DND-41 (cell line): ENCODE measurements around the gene TUBB2A.

Experiments used
- CTCF ChIP-seq: IDR thresholded peaks from 2 replicates; pipeline ENCODE4 v1.5.1; 2012; ENCODE audit warnings: borderline replicate concordance, low read length, moderate library complexity, mild to moderate bottlenecking; ENCODE audit not compliant: poor library complexity, severe bottlenecking; ENCODE audit errors: extremely low read depth
- EZH2 ChIP-seq: IDR thresholded peaks from 3 replicates; pipeline ENCODE4 v1.6.1; 2012; ENCODE audit warnings: borderline replicate concordance, low read depth, mild to moderate bottlenecking, moderate library complexity, low read length, inconsistent platforms; ENCODE audit not compliant: severe bottlenecking

DNA sequence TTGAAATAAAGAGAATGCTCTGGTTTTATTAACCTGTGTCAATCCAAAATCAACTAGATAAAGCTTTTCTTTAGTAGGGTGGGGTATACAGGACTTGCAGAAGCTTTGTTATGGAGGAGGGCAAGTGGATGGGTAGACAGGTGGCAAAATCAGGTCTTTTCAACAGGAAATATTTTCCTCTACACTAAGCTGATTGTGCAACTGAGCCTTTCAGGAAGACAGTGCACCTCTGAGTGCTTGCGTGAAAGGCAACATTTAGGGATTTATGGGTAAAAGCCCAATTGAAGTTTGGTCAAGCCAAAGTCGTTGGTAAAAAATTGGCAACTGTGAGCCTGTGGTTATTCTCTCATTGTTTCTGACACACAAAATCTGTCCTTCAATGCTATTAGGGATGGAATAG is 23.8 kb upstream of the TUBB2A start:
- TF ChIP-seq CTCF (no peak), EZH2 (no peak)
